Vagina (tissue), 2 donors: ENCODE measurements around the gene ASCC2.

Experiments
- POLR2A ChIP-seq, 2 donors: fragments of 450-650 bp; IDR thresholded peaks; one replicate each; pipeline ENCODE4 v1.6.1; 2017; ENCODE audit warnings: antibody characterized with exemption in 2 of 2, mild to moderate bottlenecking in 2 of 2, moderate library complexity in 2 of 2
- POLR2AphosphoS5 ChIP-seq, 2 donors: sonication (generic); formaldehyde crosslinking; IDR thresholded peaks; one replicate each; pipeline ENCODE4 v1.9.0; 2017; ENCODE audit warnings: antibody characterized with exemption in 2 of 2, mild to moderate bottlenecking in 2 of 2, low read depth in 1 of 2; ENCODE audit not compliant: insufficient read depth in 1 of 2

- TF ChIP-seq POLR2A (IDR thresholded peaks at IDR 0.05) (no peak), POLR2AphosphoS5 (IDR thresholded peaks at IDR 0.05; ENCODE audit: insufficient read depth in 1 of 2, low read depth in 1 of 2) (no peak)
Measured at GRCh38 chr22:29838599-29838956, 504 bp upstream of the ASCC2 start.
